ENCODE results near the gene PRKCA. TPM values are rescaled to one million over a fixed set of nuclear protein-coding genes. Genes with fewer than 3 reads are reported as not detected.

The PRKCA gene
- total and polyA plus RNA-seq, 4 donors, result 3.0 to 14.1 (median 5.4) TPM

DNA sequence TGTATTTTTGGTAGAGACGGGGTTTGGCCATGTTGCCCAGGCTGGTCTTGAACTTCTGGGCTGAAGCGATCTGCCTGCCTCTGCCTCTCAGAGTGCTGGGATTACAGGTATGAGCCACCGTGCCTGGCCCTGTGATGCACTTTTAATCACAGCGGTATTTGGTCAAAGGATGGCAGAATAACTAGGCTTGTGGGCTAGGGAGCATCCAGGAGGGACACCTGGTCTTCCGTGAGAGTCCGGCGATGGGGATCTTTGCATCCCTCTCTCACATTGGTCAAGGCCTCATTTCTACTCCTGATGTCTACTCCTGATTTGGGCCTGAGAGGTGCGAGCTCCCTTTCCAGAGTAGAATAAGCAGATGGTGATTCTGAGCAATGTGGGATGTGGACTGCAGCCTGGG lies 274.6 kb downstream of the PRKCA start:
- TF ChIP-seq SP1 (IDR thresholded peaks at IDR 0.05) (no peak), EGR1 (IDR thresholded peaks at IDR 0.05; ENCODE audit: low read depth in 2 of 2) (no peak), FOXA2 (IDR thresholded peaks at IDR 0.05) (no peak), RAD21 (IDR thresholded peaks at IDR 0.05) (no peak), GABPA (IDR thresholded peaks at IDR 0.05 in 1 of 2, conservative IDR thresholded peaks at IDR 0.05 in 1 of 2) (no peak)
- TF ChIP-seq, protein P1, sequence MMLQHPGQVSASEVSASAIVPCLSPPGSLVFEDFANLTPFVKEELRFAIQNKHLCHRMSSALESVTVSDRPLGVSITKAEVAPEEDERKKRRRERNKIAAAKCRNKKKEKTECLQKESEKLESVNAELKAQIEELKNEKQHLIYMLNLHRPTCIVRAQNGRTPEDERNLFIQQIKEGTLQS (IDR thresholded peaks at IDR 0.05), result no peak
- TF ChIP-seq, protein P2, sequence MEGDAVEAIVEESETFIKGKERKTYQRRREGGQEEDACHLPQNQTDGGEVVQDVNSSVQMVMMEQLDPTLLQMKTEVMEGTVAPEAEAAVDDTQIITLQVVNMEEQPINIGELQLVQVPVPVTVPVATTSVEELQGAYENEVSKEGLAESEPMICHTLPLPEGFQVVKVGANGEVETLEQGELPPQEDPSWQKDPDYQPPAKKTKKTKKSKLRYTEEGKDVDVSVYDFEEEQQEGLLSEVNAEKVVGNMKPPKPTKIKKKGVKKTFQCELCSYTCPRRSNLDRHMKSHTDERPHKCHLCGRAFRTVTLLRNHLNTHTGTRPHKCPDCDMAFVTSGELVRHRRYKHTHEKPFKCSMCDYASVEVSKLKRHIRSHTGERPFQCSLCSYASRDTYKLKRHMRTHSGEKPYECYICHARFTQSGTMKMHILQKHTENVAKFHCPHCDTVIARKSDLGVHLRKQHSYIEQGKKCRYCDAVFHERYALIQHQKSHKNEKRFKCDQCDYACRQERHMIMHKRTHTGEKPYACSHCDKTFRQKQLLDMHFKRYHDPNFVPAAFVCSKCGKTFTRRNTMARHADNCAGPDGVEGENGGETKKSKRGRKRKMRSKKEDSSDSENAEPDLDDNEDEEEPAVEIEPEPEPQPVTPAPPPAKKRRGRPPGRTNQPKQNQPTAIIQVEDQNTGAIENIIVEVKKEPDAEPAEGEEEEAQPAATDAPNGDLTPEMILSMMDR (IDR thresholded peaks at IDR 0.05; ENCODE audit: low read depth, low read length, missing input control), result no peak
- Histone ChIP-seq H3K4me1 (ENCODE audit: control insufficient read depth in 4 of 4, insufficient read depth in 4 of 4, low read length in 3 of 4) (peaks cover 0 to 3% (median 0%) of the 10 kb centered on the region in 4 donors), H3K9me3 (ENCODE audit: control insufficient read depth in 4 of 4, low read length in 3 of 4) (no peaks in the 10 kb centered on the region), H3K27ac (ENCODE audit: low read depth in 1 of 2, low read length in 2 of 2) (no peak overlapping the region), H3K9ac (ENCODE audit: low read depth in 1 of 2, low read length in 2 of 2) (no peak overlapping the region), H3K27me3 (ENCODE audit: control insufficient read depth in 4 of 4, insufficient read depth in 4 of 4, low read length in 3 of 4) (no peaks in the 10 kb centered on the region), H3K4me3 (ENCODE audit: low read depth in 1 of 3, low read length in 3 of 3) (no peak overlapping the region), H3K36me3 (ENCODE audit: control insufficient read depth in 4 of 4, insufficient read depth in 3 of 4, low read depth in 1 of 4, low read length in 3 of 4) (no peaks in the 10 kb centered on the region)
- no peak for DNase-seq (ENCODE audit: low spot score)
- 97% methylated on average over 8 of the region's 8 CpGs for WGBS

DNA sequence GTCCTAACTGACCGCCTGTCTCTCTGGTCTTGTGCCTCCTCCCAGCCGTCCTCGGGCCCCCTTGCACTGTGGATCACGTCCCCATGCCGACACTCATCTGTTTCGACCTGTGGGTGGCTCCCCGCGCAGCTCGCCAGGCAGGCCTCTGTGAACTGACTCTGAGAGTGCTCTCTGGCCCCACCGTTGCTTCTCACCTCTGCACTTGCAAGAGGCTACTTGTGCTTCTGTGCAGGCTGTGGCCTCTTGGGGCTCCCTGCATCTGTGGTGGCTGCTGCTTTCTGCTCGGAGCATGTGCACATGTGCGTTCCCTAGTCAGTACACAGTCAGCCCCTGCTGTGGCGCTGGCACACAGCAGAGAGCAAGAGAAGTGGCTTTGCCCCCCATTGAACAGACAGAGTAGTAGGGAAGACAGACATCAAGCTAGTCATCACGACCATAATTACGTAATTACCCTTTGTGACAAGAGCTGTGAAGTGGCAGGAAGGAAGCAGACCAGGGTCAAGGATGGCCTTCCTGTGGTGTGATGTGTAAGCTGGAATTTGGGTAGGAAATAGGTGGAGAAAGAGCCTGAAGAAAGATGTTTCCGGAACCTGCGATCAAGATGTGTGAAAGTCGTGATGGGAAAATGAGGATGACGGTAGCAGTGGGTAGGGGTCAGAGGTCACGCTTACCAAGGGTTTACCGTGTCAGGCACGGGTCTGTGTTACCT lies 276.5 kb downstream of the PRKCA start:
- H3K4me1 ChIP-seq (ENCODE audit: control insufficient read depth in 4 of 4, insufficient read depth in 4 of 4, low read length in 3 of 4), result peaks cover 7 to 15% (median 13%) of the 10 kb centered on the region in 4 donors
- H3K27ac ChIP-seq (ENCODE audit: low read depth in 1 of 2, low read length in 2 of 2), result peak overlapping the region; percentile 44 to 80
- TF ChIP-seq, protein P3, sequence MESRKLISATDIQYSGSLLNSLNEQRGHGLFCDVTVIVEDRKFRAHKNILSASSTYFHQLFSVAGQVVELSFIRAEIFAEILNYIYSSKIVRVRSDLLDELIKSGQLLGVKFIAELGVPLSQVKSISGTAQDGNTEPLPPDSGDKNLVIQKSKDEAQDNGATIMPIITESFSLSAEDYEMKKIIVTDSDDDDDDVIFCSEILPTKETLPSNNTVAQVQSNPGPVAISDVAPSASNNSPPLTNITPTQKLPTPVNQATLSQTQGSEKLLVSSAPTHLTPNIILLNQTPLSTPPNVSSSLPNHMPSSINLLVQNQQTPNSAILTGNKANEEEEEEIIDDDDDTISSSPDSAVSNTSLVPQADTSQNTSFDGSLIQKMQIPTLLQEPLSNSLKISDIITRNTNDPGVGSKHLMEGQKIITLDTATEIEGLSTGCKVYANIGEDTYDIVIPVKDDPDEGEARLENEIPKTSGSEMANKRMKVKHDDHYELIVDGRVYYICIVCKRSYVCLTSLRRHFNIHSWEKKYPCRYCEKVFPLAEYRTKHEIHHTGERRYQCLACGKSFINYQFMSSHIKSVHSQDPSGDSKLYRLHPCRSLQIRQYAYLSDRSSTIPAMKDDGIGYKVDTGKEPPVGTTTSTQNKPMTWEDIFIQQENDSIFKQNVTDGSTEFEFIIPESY (IDR thresholded peaks at IDR 0.05), result no peak
- TF ChIP-seq TAF1 (conservative IDR thresholded peaks at IDR 0.05), result no peak
- TF ChIP-seq SP1 (IDR thresholded peaks at IDR 0.05), result no peak
- no peak for TF ChIP-seq HNF4A (conservative IDR thresholded peaks at IDR 0.05)
- TF ChIP-seq, protein P1 (IDR thresholded peaks at IDR 0.05), result no peak
- TF ChIP-seq RXRA (IDR thresholded peaks at IDR 0.05), result peak in 1 of 2 donors; percentile 21
- TF ChIP-seq EGR1 (IDR thresholded peaks at IDR 0.05; ENCODE audit: low read depth in 2 of 2), result no peak
- no peak for TF ChIP-seq HNF4G (IDR thresholded peaks at IDR 0.05)
- peak; percentile 92 for TF ChIP-seq NR2F2 (IDR thresholded peaks at IDR 0.05)
- no peak for TF ChIP-seq YY1 (IDR thresholded peaks at IDR 0.05)
- no peaks in the 10 kb centered on the region for H3K36me3 ChIP-seq (ENCODE audit: control insufficient read depth in 4 of 4, insufficient read depth in 3 of 4, low read depth in 1 of 4, low read length in 3 of 4)
- H3K9me3 ChIP-seq (ENCODE audit: control insufficient read depth in 4 of 4, low read length in 3 of 4), result no peaks in the 10 kb centered on the region
- no peak overlapping the region for H3K9ac ChIP-seq (ENCODE audit: low read depth in 1 of 2, low read length in 2 of 2)
- 86% methylated on average over 22 of the region's 22 CpGs for WGBS
- H3K4me3 ChIP-seq (ENCODE audit: low read depth in 1 of 3, low read length in 3 of 3), result no peak overlapping the region
- DNase-seq (ENCODE audit: low spot score), result no peak
- H3K27me3 ChIP-seq (ENCODE audit: control insufficient read depth in 4 of 4, insufficient read depth in 4 of 4, low read length in 3 of 4), result no peaks in the 10 kb centered on the region

Measured in liver (tissue), 9 donors.